HG03039 (cell line): ENCODE measurements around the gene GJA1.
"Not testable (repeated sequence)": the region's sequence is repeated elsewhere in the genome, so short reads cannot be mapped to it uniquely, and the experiment has no call there.

Source experiments
- ATAC-seq: cut with Tn5 transposase; IDR thresholded peaks from one replicate; pipeline ENCODE4 v1.9.1; 2021; ENCODE audit warnings: mild to moderate bottlenecking, moderate library complexity; ENCODE audit not compliant: unreplicated experiment

The GJA1 gene

GRCh38 chr6:121435444-121436069 is at the start of gene GJA1:
TSS of gene GJA1 (plus strand) at chr6:121435646. CDS start at chr6:121446848, 11,202 bp downstream.
- ATAC-seq, result no peak

- ATAC-seq, result not testable (repeated sequence)
Measured at GRCh38 chr6:121386551-121386950, 48.9 kb upstream of the GJA1 start.

GRCh38 chr6:121389419-121389818 is 46.0 kb upstream of the GJA1 start:
- no peak for ATAC-seq

GRCh38 chr6:121393731-121394505 is 41.5 kb upstream of the GJA1 start:
- ATAC-seq, result no peak

- ATAC-seq, result no peak
Measured at GRCh38 chr6:121395736-121396135, 39.7 kb upstream of the GJA1 start.

- ATAC-seq, result not testable (repeated sequence)
Measured at GRCh38 chr6:121397188-121397587, 38.3 kb upstream of the GJA1 start.

- ATAC-seq, result no peak
Measured at GRCh38 chr6:121398127-121398526, 37.3 kb upstream of the GJA1 start.

GRCh38 chr6:121399966-121400365 is 35.5 kb upstream of the GJA1 start:
- no peak for ATAC-seq

GRCh38 chr6:121403964-121404363 is 31.5 kb upstream of the GJA1 start:
- no peak for ATAC-seq

- ATAC-seq, result no peak
Measured at GRCh38 chr6:121405306-121405705, 30.1 kb upstream of the GJA1 start.

GRCh38 chr6:121408321-121408720 is 27.1 kb upstream of the GJA1 start:
- ATAC-seq, result no peak

- no peak for ATAC-seq
Measured at GRCh38 chr6:121413879-121414278, 21.6 kb upstream of the GJA1 start.

GRCh38 chr6:121418346-121418745 is 17.1 kb upstream of the GJA1 start:
- no peak for ATAC-seq

- ATAC-seq, result no peak
Measured at GRCh38 chr6:121426686-121427085, 8.8 kb upstream of the GJA1 start.

- no peak for ATAC-seq
Measured at GRCh38 chr6:121428872-121429756, 6.3 kb upstream of the GJA1 start.

- ATAC-seq, result no peak
Measured at GRCh38 chr6:121430514-121431460, 4.7 kb upstream of the GJA1 start.

- not testable (repeated sequence) for ATAC-seq
Measured at GRCh38 chr6:121431776-121432175, 3.7 kb upstream of the GJA1 start.

- ATAC-seq, result no peak
Measured at GRCh38 chr6:121434037-121434770, 1.2 kb upstream of the GJA1 start.

- no peak for ATAC-seq
Measured at GRCh38 chr6:121436274-121436857, 920 bp downstream of the GJA1 start.
